Frontal cortex (tissue), 4 donors: ENCODE measurements around the gene KIF26B. TPM values are rescaled to one million over a fixed set of nuclear protein-coding genes. Genes with fewer than 3 reads are reported as not detected.
"Not testable (repeated sequence)": the region's sequence is repeated elsewhere in the genome, so short reads cannot be mapped to it uniquely, and the experiment has no call there.

ENCODE experiments used
- DNase-seq, 2 donors: peaks; one replicate each; pipeline ENCODE4 v3.0.0; 2012; ENCODE audit warnings: low spot score in 2 of 2
- FAIRE-seq: peaks from 2 replicates; lab custom pipeline; 2012; peaks lifted over from hg19 to GRCh38; lab: Jason Lieb, UNC
- small RNA-seq: library from RNA; depleted of rRNA; stranded (forward); fragments of <200 nt; gene quantifications from one replicate; pipeline ENCODE3, GENCODE V24; 2014
- total RNA-seq: library from RNA; depleted of rRNA; stranded (reverse); fragments of >200 nt; gene quantifications from one replicate; pipeline ENCODE4 v1.2.3, GENCODE V29; 2014
- donor health status: control.
- donor health status: control.
- donor health status: control.

The KIF26B gene
- total RNA-seq, 1 donor from 2014 or later: 11.4 TPM

DNA sequence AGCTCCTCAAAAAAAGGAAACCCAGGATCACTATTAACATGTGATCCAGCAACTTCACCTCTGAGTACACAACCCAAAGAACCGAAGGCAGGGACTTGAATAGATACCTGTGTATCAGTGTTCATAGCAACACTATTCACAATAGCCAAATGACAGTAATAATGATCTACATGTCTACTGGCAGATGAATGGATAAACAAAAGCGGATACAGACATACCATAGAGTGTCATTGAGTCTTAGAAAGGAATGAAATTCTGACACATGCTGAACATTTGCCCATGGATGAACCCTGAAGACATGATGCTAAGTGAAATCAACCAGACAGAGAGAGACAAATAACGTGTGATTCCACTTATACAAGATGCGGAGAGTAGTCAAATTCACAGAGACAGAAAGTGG, 564.2 kb downstream of the KIF26B start:
- FAIRE-seq (no peak), DNase-seq (no peak)

DNA sequence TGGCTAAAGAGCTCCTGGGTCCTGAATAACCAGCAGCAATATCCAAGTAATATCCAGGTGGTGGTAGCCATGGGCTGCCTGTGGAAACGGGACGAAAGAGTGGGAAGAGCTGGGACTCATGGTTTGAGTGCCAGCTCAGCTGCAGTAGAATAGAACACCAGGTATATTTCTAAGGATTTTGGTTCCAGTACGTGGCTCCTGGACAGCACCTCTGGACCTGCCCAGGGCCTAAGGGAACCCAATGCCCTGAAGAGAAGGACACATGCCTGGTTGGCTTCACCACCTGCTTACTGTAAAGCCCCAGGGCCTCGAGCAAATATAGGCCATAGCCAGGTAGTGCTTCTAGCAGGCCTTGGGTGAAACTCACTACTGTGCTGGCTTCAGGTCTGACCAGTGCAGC, 566.7 kb downstream of the KIF26B start:
- FAIRE-seq (no peak), DNase-seq (no peak)

DNA sequence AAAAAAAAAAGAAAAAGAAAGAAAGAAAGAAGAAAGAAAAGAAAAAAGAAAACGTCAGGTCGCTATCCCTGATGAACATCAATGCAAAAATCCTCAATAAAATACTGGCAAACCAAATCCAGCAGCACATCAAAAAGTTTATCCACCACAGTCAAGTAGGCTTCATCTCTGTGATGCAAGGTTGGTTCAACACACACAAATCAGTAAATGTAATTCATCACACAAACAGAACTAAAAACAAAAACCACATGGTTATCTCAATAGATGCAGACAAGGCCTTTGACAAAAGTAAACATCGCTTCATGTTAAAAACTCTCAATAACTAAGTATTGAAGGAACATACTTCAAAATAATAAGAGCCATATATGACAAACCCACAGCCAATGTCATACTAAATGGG, 573.2 kb downstream of the KIF26B start:
- DNase-seq, FAIRE-seq: not testable (repeated sequence)

DNA sequence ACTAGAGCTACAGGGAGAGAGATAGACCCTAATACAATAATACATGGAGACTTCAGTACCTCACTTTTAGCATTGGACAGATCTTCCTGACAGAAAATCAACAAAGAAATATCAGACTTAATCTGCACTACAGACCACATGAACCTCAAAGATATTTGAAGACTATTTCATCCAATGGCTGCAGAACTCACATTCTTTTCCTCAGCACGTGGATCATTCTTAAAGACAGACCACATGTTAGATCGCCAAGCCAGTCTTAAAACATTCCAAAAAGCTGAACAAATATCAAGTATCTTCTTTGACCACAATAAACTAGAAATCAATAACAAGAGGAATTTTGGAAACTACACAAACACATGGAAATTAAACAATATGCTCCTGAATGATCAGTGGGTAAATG, 576.0 kb downstream of the KIF26B start:
- DNase-seq: no peak
- no peak for FAIRE-seq

DNA sequence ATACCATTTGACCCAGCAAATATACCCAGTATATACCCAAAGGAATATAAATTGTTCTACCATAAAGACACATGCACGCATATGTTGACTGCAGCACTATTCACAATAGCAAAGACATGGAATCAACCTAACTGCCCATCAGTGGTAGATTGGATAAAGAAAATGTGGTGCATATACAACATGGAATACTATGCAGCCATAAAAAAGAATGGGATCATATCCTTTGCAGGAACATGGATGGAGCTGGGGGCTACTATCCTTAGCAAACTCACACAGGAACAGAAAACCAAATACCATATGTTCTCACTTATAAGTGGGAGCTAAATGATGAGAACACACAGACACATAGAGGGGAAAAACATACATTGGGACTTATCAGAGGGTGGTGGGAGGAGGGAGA, 585.6 kb downstream of the KIF26B start:
- not testable (repeated sequence) for DNase-seq, FAIRE-seq

DNA sequence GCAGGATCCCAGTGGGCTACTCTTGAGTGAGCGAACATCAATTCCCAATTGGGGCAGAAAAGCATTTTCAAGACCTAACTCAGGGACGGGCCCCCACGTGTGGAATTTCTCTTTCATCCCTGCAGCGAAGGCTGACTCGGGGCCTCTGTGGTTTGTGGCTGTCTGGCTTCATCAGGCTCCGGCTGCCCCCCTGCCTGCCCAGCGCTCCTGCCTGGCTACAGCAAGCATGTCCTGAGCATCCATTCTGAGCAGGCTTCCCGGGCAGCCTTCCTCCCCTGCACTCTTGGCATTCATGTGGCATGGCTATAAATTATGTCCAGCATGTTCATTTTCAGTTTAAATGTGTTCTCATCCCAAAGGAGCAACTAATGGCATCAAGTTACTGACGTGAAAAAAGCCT, 588.1 kb downstream of the KIF26B start:
- no peak for FAIRE-seq

DNA sequence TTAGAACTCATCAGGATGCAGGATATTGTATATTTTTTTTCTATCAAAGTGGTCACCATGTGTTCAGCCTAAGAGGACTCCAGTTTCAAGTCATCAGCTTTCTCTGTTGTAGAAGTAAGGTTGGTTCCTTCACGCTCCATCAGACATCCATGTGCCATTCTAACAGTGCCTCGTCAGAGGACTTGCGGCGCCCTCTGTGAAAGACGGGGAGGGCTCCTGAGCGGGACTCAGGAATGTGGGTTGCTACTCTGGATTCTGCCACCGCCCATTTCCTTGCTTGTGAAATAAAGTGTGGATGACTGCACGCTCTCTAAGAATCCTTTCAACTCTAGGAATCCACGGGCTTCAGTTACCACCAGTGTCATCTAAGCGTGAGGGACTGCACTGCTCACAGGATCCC, 593.5 kb downstream of the KIF26B start:
- FAIRE-seq: no peak
- DNase-seq: no peak

More for the DNA sequence above, 588.1 kb downstream of the KIF26B start:
- DNase-seq: no peak

DNA sequence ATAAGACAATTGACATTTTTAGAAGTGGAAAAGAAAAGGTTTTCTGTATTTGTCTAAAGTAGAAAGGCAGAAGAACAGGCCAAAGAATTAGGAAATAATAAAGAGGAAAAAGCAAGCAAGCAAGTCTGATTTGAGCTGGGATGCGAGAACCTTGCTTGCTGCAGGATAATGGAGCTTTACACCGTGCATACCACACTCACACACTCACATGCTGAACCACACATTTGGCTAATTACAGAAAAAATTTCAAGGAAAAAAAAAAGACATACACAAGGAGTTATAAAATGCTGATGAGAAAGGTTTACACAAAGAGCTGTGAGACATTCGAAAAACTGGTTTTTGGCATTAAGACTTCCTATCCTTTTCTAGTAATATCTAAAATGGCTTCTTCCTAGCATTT, 593.9 kb downstream of the KIF26B start:
- DNase-seq: no peak
- FAIRE-seq: no peak

DNA sequence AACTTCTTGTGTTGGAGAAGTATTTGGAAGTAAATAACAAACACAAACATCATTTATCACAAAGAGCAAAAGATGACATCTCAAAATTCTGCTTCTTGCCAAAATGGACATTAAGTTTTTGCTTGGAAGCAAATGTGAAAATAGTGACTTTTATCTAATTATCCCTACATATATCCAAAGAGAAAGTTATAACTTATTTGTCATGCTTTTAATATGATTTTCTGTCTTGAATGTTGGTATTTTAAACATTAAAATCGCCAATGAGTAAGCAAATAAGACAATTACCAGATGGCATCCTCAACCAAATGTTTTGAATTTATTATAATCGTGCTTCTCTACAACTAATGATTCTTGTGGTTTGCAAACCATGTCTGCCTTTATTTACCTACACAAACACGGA, 594.3 kb downstream of the KIF26B start:
- no peak for FAIRE-seq

DNA sequence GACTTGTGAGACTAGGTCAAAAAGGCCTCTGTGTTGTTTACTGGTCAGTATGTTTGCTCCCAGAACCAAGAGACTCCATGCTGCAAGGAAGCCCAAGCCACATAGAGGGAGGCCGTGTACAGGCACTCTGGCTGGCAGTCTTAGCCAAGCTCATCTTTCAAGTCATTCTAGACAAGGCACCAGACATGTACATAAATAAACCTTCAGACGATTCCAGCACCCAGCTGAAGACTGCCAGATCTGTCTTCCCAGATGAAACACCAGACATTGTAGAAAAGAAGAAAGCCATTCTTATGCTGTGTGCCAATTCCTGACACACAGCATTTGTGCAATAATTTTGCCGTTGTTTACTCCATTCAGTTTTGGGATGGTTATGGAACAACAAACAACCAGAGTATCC, 595.5 kb downstream of the KIF26B start:
- no peak for DNase-seq
- no peak for FAIRE-seq

More for the DNA sequence above, 594.3 kb downstream of the KIF26B start:
- DNase-seq: no peak

DNA sequence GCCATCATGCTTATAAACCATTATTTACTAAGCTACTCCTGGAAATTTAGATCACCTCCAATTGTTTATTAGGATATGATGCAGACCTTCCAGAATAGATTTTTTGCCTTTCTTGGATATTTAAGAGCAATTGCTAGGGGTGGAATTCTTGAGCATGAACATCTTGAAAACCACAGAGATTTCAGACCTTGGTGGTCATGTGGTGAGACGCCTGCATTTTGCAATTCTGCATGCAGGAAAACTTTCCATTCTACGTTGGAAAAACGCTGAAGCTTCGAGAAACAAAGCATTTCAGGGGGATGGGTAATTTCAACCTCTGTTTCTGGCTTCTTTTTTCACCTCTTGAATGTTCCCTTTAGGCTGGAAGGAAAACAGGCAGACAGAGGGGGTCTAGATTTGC, 596.3 kb downstream of the KIF26B start:
- FAIRE-seq: no peak
- no peak for DNase-seq

DNA sequence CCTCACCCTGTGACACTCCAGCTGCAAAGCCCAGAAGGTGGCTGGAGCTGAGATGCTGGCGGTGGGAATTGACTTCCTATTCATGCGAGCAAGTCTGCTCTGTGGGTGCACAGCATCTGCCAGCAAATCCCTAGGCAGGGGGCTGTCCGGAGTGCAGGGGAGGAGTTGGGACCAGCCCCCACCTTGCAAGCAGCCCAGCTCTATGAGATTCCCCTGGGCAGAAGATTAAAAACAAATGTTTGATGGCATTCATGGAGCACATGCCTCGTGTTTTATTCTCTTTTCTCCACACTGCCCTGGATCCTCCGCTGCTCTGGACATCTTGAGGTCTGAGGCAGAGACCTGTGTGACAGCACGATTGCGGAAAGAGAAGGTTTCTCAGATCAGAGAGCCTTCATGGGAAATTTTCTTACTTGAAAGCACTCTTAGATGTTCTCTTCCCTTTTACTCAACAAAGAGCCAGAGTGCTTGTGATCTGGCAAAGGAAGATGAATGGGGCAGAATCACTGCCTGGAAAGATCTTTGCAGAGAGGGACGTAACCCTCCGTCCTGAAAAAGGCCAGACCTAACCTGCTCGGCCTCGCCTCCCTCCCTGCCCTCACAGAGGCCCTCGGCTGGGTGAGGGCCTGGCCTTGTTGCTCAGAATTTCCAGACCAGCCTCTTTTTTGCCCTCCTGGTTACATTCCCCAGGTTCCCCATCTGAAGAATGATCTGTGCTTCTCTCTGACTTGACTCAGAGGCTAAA, 597.1 kb downstream of the KIF26B start:
- no peak for FAIRE-seq

DNA sequence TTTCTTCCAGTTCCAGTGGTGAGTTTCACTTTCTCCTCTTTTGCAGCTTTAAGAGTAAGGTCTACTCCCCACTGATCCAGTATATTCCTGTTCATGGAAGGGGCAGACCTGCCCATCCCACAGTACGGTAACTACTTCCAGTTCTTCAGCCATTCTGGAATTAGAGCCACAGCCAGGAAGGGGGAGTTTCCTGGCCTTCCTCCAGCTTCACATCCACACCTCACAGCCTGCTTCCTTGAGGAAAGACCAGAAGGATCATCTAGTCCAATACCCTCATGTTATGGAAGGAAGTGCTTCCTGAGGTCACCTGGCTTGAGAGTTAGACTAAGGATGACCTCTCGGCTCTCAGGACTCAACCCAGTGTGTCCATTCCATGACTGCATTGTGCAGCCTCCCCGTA, 597.8 kb downstream of the KIF26B start:
- FAIRE-seq: no peak

More for the DNA sequence above, 597.1 kb downstream of the KIF26B start:
- DNase-seq: no peak

DNA sequence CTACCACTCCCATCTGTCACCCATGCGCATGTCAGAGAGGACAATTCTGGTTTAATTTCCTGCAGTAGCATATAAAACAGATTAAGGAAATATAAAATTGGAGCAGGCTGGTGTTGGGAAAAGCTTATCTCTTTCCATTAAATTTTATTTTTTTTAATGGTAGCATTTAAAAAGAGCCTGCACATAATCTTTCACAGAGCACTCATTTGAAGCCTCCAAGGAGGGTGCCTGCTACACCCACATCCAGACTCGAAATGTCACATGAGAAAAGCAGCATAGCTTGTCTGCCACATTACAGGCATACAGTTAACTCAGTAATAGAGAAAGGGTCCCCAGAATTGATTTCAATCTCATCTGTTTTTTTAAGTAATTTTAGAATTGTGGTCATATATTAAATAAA, 599.0 kb downstream of the KIF26B start:
- no peak for FAIRE-seq
- no peak for DNase-seq

More for the DNA sequence above, 597.8 kb downstream of the KIF26B start:
- DNase-seq: no peak

DNA sequence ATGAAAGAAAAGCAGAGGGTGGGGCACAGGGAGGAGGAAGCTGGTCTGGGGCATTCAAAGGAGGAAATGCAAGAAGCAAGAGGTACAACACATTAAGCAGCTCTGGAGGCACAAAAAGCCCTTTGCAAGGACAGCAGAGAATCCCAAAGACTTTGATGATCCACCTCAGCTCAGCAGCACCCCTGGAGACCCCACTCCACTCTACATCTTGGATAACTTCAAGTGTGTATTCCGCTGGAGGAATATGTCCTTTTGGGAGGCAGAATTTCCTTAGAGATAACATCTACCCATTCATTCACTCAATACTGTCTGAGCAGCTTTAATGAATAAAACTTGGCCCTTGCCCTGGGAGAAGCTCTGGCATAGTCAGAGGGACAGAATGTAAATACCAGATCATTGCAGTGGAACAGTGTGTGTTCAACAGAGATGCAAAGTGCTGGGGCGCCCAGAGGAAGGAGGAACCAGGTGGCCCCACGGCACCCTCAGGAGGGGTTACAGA, 599.7 kb downstream of the KIF26B start:
- DNase-seq: no peak
- FAIRE-seq: no peak

Small RNA genes within 50 kb of the gene (small RNA-seq; reads per million reads assigned to genes)
- gene DNAJC19P8: not detected
- gene RNU1-132P: not detected
